HG03432 (cell line): ENCODE results near the gene HTD2.

Experiments
- ATAC-seq: cut with Tn5 transposase; IDR thresholded peaks from one replicate; pipeline ENCODE4 v1.9.1; 2021; ENCODE audit warnings: mild to moderate bottlenecking, moderate library complexity; ENCODE audit not compliant: unreplicated experiment

HTD2 gene

GRCh38 chr3:58291671-58292338 lies 14.5 kb upstream of the HTD2 start:
- no peak for ATAC-seq

DNA sequence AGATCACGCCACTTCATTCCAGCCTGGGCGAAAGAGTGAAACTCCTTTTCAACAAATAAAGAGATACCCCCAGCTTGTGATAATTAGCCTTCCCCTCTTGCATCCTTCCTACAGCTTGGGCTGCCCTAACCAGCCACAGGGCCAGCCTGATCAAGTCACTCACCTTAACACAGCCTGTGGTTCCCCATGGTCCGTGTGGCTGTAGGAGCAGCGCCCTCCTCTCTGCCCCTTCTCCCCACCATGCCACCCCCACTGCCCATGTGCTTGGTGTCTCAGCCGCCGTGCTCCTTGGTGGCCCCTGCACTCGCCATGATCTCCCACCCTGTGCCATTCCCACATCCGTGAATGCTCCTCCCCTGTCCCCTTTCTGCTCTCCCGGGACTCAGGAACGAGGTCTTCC lies 13.5 kb upstream of the HTD2 start:
- no peak for ATAC-seq

DNA sequence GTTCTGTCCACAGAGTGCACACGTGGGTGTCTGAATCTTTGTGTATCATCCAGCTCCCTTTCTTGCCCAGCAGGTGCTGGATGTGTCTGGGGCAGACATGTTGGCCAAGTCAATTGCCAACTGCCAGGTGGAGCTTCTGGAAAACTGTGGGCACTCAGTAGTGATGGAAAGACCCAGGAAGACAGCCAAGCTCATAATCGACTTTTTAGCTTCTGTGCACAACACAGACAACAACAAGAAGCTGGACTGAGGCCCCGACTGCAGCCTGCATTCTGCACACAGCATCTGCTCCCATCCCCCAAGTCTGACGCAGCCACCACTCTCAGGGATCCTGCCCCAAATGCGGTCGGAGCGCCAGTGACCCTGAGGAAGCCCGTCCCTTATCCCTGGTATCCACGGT lies 12.8 kb upstream of the HTD2 start:
- ATAC-seq = no peak

DNA sequence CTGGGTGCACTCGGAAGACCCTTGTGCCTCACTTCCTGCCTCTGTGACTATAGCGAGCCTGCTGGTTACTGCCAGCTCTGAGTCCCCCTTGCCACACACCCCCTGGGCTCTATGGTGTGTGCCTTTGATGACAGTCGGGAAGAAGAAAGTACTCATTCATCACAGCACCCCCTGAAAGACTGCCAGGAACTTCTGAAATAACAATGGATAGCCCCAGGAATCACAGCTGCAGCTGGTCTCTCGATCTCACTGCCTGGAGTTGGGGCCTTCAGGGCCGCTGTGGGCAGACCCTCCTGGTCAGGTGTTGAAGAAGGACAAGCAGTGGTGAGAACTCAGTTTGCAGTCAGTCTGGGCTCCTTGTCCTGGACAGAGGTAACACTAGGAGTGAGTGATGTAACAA lies 10.1 kb upstream of the HTD2 start:
- ATAC-seq = no peak

- ATAC-seq = no peak
Observed at GRCh38 chr3:58296843-58297242, 9.5 kb upstream of the HTD2 start.

GRCh38 chr3:58298190-58298589 lies 8.1 kb upstream of the HTD2 start:
- ATAC-seq = no peak

DNA sequence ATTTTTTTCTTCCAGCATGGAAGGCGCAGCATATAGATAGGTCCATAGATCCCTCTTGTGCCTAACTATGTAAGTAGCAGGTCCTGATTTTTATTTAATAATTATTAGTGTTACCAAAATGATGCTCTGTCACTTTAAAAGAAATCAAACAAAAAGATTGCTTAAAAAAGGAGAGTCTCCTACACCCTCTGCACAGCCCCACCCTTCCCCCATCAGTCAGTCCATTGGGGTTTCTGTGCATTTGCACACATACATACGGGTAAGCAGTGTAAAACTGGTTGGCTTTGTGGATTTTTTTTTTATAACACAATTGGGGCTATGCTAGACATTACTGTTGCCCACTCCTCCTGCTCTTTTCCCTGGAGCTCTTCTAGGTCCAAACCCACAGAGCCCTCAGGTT lies 7.2 kb upstream of the HTD2 start:
- ATAC-seq = no peak

DNA sequence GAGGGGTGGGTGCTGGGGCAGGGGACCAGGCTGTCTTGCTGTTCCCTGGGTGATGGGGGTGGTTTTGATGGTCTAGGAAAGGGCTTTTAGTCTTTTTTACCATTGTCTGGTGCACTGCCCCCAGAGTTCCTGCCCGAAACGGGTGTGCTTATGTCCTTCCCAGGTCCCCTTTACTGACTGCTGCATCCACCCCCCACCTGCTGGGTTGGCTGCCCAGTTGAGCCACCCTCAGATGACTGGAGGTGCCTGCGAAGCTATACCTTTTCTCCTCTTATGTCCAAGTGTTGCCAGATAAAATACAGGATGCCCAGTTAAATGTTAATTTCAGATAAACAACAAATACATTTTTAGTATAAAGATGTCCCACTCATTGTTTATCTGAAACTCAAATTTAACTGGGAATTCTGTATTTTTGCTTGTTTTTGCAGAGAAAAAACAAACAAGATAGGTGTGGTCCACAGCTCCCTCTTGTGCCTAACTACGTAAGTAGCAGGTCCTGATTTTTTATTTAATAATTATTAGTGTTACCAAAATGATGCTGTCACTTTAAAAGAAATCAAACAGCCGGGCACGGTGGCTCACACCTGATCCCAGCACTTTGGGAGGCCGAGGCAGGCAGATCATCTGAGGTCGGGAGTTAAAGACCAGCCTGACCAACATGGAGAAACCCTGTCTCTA lies 6.3 kb upstream of the HTD2 start:
- ATAC-seq = no peak

- ATAC-seq = no peak
Observed at GRCh38 chr3:58307639-58308215, 1.4 kb downstream of the HTD2 start.

DNA sequence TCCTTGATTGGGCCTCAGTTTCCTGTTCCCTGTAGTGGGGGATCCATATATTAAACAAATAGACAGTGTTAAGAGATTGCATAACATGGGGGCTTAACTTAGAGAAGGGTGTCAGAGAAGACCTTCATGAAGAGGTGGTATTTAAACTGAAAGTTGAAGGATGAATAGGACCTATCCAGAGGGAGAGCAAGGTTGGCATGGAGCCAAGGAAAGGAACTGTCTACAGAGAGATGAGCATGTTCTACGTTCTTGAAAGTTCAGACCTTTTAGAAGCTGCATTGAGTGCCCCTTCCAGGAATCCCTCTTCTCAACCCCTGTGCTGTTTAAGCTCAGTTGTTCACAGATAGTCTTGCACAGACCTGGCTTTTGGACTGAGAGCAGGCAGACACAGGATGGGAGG lies 2.4 kb downstream of the HTD2 start:
- no peak for ATAC-seq

DNA sequence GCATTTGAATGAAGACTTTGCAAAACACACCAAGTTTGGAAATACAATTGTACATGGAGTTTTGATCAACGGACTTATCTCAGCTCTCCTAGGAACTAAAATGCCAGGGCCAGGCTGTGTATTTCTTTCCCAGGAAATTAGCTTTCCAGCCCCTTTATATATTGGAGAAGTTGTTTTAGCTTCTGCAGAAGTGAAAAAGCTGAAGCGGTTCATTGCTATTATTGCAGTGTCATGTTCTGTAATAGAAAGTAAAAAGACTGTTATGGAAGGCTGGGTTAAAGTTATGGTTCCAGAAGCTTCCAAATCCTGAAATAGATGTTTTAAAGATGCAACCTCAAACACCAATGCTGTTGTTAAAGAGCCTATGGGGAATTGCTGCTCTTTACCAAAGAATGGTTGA lies 11.5 kb downstream of the HTD2 start:
- no peak for ATAC-seq

DNA sequence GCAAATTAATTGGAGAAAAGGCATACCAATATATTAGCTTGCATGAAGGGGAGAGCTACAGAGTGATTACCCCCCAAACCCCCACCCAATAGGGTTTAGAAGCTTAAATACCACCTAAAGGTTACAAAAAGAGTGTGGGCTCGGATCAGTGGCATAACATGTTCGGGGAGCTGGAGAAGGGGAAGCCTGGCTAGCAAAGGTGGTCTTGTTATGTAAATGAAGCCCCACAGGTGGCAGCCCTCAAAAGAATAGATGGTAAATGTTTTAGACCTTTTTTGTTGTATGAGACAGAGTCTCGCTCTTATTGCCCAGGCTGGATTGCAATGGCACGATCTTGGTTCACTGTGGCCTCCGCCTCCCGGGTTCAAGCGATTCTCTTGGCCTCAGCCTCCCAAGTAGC lies 15.5 kb downstream of the HTD2 start:
- no peak for ATAC-seq

DNA sequence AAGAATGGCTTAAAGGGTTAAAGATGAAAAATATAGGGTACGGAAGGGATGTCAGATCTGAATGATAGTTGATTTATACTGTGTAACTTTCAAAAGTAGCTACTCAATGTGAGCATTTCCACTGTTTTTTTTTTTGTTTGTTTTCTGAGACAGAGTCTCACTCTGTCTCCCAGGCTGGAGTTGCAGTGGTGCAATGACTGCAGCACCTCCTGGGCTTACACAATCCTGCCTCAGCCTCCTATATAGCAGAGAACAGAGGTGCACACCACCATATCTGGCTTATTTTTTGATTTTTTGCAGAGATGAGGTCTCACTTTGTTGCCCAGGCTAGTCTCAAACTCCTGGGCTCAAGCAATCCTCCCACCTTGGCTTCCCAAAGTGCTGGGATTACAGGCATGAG lies 16.5 kb downstream of the HTD2 start:
- no peak for ATAC-seq

DNA sequence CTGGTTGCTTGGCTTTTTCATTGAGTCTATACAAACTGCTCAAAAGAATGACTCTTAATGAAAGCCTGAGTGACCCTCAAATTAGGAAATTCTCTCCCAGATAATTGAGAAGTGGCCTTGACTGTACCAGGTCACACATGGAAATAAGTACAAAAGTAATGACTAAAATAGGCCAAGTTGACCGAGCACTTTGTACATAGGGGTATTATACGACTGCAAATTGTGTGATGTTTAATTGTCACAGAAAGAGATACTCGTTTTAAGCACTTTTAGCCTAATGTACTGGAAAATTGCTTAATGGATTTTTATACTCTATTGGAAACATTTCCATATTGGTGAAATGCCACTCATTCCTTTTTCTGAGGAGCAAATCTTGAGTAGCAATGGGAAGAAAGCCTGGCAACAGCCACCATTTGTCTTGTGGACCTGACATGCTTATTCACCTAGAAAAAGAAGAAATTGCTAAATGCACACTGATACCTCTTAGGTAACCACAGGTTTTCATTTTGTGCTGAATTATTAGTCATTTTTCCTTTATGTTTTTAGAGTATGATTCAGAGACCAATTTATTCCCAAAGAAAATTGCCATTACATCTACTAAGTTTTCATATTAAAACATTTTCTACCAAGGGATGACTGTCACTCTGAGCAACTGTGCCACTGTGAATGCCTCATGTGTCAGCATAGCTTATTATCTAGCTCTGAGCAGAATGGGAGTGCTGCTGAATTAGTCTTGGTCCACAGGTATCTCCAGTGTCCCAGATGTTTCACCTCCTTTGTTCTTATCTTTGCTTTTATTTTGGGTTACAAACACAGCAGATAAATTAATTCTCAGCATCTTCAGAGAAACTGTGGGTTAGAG lies 17.4 kb downstream of the HTD2 start:
- no peak for ATAC-seq

- ATAC-seq = no peak
Observed at GRCh38 chr3:58324391-58325390, 18.4 kb downstream of the HTD2 start.

DNA sequence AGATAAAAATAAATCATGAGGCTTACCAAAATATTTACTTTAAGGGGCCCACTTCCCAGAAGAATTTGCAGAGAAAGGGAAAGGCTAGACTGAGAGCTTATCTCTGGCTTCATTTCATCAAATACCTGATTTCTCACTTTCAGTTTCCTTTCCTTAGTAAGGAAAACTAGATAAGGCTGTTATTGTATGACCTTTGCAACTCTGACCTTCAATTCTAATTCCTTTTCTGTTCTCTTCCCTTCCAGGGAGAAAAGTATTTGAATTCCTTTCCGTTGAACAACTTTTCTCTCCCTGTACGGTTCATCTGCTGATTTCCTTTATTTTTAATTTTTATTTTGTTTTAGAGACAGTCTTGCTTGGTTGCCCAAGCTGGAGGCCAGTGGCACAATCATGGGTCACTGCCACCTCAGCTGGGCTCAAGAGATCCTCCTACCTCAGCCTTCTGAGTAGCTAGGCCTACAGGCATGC lies 19.2 kb downstream of the HTD2 start:
- ATAC-seq = no peak

GRCh38 chr3:58326267-58326900 lies 20.1 kb downstream of the HTD2 start:
- ATAC-seq = no peak

- ATAC-seq = no peak
Observed at GRCh38 chr3:58329150-58329921, 23.0 kb downstream of the HTD2 start.

DNA sequence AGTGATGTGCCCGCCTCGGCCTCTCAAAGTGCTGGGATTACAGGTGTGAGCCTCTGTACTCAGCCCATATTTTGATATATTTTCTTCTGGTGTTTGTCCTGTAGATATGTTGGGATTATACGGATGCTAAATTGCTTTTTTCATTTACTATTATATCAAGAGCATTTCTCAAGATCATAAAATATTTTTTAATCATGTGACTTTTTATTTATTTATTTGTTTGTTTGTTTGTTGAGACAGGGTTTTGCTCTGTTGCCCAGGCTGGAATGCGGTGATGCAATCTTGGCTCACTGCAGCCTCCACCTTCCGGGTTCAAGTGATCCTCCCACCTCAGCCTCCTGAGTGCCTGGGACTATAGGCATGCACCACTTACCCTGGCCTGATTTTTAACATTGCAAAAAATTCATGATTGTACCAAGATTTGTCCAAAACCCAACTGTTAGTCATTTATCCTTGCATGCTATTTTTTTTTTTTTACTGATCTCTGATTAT lies 23.6 kb downstream of the HTD2 start:
- ATAC-seq = no peak
